HL-60 (cell line): ENCODE results near the gene PIGK.

Source experiments
- DNase-seq, 2 experiments: peaks; one replicate each; pipeline ENCODE4 v3.0.0-alpha.2; 2010 to 2020; ENCODE audit warnings: low read depth in 1 of 2, low spot score in 1 of 2
- H3K27ac ChIP-seq: fragments of 250-450 bp; sonication (Bioruptor Pico); replicated peaks from 2 replicates; pipeline ENCODE4 v1.5.1; 2020; ENCODE audit warnings: mild to moderate bottlenecking, moderate library complexity
- H3K27me3 ChIP-seq: fragments of 250-450 bp; sonication (Bioruptor Pico); 2 replicates; pipeline ENCODE4 v1.5.1; 2021; ENCODE audit warnings: mild to moderate bottlenecking, moderate library complexity; ENCODE audit not compliant: insufficient read depth, poor library complexity, severe bottlenecking
- H3K4me3 ChIP-seq: replicated peaks from 2 replicates; pipeline ENCODE4 v1.5.1; 2011; ENCODE audit warnings: mild to moderate bottlenecking, control low read depth, low read length; ENCODE audit not compliant: insufficient read depth
- GABPA ChIP-seq: IDR thresholded peaks from 2 replicates; pipeline ENCODE4 v1.6.1; 2012; ENCODE audit warnings: low read depth
- POLR2AphosphoS5 ChIP-seq: IDR thresholded peaks from 2 replicates; pipeline ENCODE4 v1.6.1; 2012; ENCODE audit warnings: low read depth
- SPI1 ChIP-seq: IDR thresholded peaks from 2 replicates; pipeline ENCODE4 v1.6.1; 2012; ENCODE audit warnings: low read depth, mild to moderate bottlenecking, borderline replicate concordance
- TF ChIP-seq, protein P1 (sequence below): IDR thresholded peaks from 2 replicates; pipeline ENCODE4 v1.6.1; 2012; ENCODE audit warnings: low read depth; ENCODE audit not compliant: insufficient replicate concordance
- TF ChIP-seq, protein P2 (sequence below): IDR thresholded peaks from one replicate; pipeline ENCODE4 v1.5.1; 2011; ENCODE audit warnings: low read length, control low read depth, inconsistent platforms; ENCODE audit not compliant: insufficient read depth

Gene PIGK

DNA sequence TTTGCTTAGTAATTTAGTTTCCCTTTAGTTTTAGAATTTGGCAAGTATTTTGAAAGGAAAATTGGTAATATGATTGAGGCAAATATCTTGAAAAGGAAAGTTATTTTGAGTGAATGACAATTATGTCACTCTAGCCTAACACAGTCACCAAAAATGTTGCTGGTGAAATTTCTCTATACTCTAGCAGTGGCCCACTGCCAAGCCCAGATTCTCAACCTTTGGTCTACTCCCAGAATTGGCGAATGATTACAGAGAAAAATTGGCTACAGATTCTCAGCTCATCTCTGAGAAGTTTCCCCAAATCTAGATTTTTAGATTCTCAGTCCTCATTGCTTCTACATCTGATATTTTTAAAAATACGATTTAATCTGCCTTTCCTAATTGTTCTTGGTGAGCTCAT is 84.9 kb downstream of the PIGK start:
- Histone ChIP-seq H3K27ac (no peak overlapping the region), H3K27me3 (no peaks in the 10 kb centered on the region), H3K4me3 (no peak overlapping the region)
- DNase-seq: no peak
- no peak for TF ChIP-seq GABPA
- TF ChIP-seq, protein P1, sequence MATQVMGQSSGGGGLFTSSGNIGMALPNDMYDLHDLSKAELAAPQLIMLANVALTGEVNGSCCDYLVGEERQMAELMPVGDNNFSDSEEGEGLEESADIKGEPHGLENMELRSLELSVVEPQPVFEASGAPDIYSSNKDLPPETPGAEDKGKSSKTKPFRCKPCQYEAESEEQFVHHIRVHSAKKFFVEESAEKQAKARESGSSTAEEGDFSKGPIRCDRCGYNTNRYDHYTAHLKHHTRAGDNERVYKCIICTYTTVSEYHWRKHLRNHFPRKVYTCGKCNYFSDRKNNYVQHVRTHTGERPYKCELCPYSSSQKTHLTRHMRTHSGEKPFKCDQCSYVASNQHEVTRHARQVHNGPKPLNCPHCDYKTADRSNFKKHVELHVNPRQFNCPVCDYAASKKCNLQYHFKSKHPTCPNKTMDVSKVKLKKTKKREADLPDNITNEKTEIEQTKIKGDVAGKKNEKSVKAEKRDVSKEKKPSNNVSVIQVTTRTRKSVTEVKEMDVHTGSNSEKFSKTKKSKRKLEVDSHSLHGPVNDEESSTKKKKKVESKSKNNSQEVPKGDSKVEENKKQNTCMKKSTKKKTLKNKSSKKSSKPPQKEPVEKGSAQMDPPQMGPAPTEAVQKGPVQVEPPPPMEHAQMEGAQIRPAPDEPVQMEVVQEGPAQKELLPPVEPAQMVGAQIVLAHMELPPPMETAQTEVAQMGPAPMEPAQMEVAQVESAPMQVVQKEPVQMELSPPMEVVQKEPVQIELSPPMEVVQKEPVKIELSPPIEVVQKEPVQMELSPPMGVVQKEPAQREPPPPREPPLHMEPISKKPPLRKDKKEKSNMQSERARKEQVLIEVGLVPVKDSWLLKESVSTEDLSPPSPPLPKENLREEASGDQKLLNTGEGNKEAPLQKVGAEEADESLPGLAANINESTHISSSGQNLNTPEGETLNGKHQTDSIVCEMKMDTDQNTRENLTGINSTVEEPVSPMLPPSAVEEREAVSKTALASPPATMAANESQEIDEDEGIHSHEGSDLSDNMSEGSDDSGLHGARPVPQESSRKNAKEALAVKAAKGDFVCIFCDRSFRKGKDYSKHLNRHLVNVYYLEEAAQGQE: no peak
- TF ChIP-seq, protein P2, sequence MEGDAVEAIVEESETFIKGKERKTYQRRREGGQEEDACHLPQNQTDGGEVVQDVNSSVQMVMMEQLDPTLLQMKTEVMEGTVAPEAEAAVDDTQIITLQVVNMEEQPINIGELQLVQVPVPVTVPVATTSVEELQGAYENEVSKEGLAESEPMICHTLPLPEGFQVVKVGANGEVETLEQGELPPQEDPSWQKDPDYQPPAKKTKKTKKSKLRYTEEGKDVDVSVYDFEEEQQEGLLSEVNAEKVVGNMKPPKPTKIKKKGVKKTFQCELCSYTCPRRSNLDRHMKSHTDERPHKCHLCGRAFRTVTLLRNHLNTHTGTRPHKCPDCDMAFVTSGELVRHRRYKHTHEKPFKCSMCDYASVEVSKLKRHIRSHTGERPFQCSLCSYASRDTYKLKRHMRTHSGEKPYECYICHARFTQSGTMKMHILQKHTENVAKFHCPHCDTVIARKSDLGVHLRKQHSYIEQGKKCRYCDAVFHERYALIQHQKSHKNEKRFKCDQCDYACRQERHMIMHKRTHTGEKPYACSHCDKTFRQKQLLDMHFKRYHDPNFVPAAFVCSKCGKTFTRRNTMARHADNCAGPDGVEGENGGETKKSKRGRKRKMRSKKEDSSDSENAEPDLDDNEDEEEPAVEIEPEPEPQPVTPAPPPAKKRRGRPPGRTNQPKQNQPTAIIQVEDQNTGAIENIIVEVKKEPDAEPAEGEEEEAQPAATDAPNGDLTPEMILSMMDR: no peak
- TF ChIP-seq SPI1: no peak
- no peak for TF ChIP-seq POLR2AphosphoS5

DNA sequence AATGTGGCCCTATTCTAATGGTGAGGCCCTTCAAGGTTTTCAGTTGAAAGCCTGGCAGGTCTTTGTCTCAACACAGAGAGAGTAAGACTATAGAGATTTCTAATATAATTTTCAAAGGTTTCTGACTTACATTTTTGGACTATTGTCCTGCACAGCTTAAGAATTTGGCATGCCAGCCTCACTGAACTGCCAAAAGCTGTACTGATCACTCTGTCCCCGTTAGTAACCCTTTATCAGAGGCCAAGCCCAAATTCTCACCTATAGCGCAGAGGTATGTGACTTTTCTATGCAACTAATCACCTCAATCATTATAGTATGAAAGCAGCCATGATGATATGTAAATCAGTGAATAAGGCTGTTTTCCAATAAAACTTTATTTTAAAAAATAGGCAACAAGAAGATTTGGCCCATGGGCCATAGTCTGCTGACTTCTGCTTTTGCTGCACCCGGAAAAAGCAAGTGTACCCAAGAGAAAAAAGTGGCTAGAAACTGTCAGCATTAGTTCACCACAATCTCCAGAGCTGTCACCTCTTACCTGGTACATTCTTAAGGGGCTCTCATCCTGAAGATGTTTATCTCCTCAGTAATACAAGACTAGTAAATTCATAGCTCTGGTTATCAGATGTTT is 85.4 kb downstream of the PIGK start:
- Histone ChIP-seq H3K27ac (no peak overlapping the region), H3K27me3 (no peaks in the 10 kb centered on the region), H3K4me3 (no peak overlapping the region)
- DNase-seq: no peak
- TF ChIP-seq SPI1 (peak; percentile 51; the same call in 1 of the 2 replicates), POLR2AphosphoS5 (no peak)

DNA sequence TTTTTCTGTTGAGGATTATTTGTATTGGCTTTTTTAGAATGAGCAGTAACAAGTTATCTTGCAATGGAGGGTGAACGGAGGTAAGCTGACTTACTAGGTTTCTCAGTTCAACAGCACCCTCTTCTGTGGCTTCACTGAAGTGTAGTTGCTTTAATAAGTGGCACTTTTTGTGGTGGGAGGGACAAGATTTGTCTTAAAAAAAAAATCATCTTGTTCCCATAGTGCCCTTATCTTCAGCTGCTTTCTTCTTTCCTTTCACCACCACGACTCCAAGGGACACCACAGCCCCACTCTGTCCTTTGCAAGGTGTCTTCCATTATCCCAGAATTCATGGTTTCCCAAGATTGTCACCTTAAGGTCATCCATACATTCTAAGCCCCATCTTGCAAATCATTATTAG is 92.9 kb downstream of the PIGK start:
- Histone ChIP-seq H3K27me3 (no peaks in the 10 kb centered on the region), H3K27ac (no peak overlapping the region), H3K4me3 (no peak overlapping the region)
- peak in 1 of 2 experiments; percentile 40 for DNase-seq
- TF ChIP-seq GABPA (no peak), POLR2AphosphoS5 (no peak), SPI1 (no peak)
- TF ChIP-seq, protein P2: peak; percentile 24
- TF ChIP-seq, protein P1: no peak

DNA sequence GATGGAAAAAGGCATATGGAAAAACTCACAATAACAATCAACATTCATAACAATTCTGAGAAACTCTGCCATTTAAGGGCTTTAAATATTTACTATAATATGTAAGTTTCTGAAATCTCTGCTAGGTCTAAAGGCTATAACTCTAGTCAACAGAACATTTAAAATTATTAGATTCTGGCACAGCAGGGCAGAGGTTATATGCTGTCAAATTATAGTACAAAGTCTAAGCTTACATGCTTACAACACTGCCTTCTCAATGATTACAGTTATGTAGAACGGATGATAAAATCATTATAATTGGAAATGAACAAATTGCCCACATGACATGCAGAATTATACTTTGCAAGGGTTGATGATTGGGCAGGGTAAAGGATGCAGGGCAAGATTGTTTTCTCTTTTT is 97.7 kb downstream of the PIGK start:
- no peak for TF ChIP-seq POLR2AphosphoS5
- no peak for TF ChIP-seq GABPA
- TF ChIP-seq, protein P2: no peak
- TF ChIP-seq, protein P1: no peak
- no peak for TF ChIP-seq SPI1
- Histone ChIP-seq H3K27ac (no peak overlapping the region), H3K27me3 (no peaks in the 10 kb centered on the region), H3K4me3 (no peak overlapping the region)
- no peak for DNase-seq
